GM12874 (cell line): ENCODE measurements around the gene ZNF599.

Experiments used
- TF ChIP-seq, protein P1 (sequence below): IDR thresholded peaks from 2 replicates; pipeline ENCODE4 v1.5.1; 2011; ENCODE audit warnings: low read depth, mild to moderate bottlenecking, control low read depth, low read length, moderate library complexity; ENCODE audit not compliant: insufficient read depth

Gene ZNF599

DNA sequence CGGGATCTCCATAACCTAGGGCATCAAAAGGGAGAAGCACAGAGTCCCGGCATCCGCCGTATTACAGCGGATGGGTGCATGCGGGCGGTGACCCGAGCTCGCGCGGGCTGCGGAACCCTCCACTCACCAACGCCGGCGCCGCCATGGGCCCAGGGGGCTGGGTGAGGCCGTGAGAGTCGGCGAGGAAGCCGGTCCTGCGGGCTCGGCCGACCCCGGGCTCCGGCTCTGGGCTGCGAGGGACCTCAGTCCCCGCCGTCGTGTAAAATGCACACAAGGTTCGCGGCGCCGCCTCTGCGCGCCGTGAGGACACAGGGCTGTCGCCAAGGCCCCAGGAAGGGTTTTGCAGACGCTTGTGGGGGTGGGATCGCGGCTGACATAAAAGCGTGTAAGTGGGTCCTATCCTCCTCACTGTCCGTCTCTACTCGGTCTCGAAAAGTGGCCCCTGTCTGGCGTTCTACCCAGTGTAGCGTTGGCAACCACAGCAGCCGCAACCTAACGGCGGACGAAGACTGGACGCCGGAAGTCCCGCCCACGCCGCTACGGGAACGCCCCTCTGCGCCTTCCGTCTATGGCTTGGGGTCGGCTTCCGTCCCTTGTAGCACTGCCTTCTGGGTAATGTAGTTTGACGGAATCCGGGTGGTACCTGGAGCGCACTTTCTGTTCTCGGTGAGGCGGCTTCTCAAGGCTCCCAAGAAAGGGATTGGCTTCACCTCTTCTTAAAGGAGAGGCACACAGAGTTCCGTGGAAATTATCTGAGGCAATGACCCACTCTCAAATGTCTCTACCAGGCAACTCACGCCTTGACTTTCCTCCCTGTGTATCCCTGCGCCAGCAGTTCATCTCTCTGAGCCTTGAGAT, at the start of gene ZNF599:
Gene ZNF599, minus strand, starts transcription at position 519 of the 858 bp plus-strand sequence. Its CDS starts 374 bp downstream, at position 145.
- TF ChIP-seq, protein P1, sequence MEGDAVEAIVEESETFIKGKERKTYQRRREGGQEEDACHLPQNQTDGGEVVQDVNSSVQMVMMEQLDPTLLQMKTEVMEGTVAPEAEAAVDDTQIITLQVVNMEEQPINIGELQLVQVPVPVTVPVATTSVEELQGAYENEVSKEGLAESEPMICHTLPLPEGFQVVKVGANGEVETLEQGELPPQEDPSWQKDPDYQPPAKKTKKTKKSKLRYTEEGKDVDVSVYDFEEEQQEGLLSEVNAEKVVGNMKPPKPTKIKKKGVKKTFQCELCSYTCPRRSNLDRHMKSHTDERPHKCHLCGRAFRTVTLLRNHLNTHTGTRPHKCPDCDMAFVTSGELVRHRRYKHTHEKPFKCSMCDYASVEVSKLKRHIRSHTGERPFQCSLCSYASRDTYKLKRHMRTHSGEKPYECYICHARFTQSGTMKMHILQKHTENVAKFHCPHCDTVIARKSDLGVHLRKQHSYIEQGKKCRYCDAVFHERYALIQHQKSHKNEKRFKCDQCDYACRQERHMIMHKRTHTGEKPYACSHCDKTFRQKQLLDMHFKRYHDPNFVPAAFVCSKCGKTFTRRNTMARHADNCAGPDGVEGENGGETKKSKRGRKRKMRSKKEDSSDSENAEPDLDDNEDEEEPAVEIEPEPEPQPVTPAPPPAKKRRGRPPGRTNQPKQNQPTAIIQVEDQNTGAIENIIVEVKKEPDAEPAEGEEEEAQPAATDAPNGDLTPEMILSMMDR: no peak

DNA sequence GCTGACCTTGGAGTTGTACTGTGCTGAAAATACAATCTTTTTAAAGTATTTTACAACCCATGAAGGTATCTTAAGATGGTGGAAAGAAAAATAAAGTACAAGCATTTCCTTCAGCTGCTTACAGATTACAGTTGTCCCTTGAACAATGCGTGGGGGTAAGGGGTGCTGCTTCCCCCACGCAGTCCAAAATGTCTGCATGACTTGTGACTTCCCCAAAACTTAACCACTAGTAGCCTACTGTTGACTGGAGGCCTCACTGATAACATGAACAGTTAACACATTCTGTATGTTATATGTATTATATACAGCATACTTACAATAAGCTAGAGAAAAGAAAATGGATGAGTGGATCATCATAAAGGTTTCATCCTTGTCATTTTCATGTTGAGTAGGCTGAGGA, 45.3 kb upstream of the ZNF599 start:
- TF ChIP-seq, protein P1: no peak

DNA sequence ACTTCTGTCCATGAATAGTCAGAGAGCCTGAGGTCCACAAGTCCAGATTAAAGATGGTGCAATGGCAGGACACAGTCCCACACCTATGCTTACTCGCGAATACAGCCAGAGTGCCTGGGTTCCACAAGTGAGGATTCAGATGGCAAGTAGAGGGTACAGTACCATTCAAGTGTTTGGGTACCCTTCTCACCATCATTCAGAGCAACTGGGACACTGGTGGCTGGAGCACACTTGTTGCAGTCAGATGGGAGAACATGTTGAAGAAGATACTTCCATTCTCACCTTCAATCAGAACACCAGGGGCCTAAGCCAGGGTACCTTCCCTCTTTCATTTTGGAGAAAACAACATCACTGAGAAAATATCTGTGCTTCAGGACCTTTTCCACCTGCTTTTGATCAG, 43.7 kb upstream of the ZNF599 start:
- TF ChIP-seq, protein P1: no peak

DNA sequence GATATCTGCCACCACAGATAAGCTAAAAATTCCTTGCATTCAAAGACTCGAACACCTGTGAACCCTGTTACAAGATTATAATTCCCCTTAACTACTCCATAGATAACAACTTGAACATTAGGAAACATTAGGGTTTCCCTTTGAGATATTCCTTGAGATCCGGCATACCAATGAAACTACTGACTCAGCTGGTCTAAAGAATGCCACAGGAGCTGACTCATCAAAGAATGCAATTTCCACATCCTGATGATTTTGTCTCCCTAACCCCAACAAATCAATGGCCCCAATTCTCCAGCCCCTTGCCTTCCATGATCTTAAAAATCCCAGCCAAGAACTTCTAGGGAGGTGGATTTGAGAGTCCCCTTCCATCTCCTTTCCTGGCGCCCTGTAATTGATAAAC, 35.6 kb upstream of the ZNF599 start:
- TF ChIP-seq, protein P1: no peak

DNA sequence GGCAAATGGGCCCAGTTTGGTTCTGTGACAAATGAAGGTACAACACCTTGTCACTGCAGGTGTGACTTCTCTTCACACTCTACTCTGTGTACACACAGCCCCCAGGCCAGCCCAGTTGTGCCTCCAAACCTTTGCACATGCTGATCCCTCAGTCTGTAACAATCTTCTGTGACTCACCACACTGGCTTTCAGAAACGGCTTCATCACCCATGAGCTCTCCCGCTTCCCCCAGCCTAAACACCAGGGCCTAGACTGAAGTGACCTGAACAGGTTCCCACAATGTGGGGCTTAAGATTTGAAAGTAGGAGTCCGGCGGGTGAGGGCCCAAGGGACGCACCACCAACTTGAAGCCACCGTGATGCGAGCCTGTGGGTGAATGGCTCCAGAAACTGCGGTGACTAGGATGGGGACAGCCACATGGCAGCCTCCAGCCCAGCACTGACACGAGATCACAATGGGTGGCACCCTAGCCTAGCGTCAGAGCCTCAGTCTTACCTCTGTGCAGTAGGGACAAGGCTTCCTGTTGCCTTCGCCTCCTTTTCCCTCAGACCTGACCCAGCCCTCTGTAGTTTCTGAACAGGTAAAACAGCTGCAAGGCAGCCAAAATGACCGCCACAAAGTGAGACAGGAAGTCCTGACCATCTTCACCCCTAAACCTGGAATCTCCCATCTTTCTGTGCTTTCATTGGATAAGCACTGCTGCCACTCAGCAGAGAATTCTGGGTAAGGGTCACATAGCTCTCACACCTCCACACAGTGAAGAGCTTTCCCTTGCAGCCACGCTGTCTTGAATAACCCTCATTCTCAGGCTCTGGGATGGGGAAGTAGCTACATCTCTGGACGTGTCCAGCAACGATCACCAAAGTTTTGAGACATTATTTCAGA, 34.2 kb upstream of the ZNF599 start:
- TF ChIP-seq, protein P1: no peak

DNA sequence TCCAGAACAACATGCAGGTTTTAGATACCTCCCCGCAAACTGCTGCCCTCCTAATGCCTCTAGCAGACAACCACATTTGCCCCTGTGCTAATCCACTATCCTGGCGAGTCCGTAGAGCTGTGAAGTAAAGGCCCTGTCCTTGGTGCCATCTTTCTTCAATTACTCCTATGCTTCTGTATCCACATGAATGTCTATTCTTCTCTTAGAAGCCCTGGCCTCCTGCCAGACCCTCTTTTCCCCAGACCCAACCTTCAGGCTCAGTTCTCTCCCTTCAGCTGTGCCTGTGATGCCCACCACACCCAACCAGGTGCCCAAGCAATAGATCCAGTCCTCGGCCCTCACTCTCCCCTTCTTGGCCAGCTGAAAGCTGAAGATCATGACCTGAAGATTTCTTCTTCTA, 31.1 kb upstream of the ZNF599 start:
- TF ChIP-seq, protein P1: no peak
